Omental fat pad (tissue), 4 donors: ENCODE results near the gene MAP3K12. TPM values are rescaled to one million over a fixed set of nuclear protein-coding genes. Genes with fewer than 3 reads are reported as not detected.
A peak's percentile ranks its signal among the peaks of the same experiment; 100 is the strongest.

Experiments
- ATAC-seq: fragments of 150-250 bp; one replicate; pipeline ENCODE4 v1.9.1; 2016; ENCODE audit warnings: mild to moderate bottlenecking, moderate library complexity; ENCODE audit not compliant: low FRiP score
- DNase-seq: peaks from one replicate; pipeline ENCODE4 v3.0.0-alpha.2; 2019; ENCODE audit warnings: low spot score
- total RNA-seq, 4 donors: library from RNA; depleted of rRNA; stranded (reverse); fragments of >200 nt; gene quantifications; one replicate each; pipeline ENCODE4 v1.1.0, GENCODE V29; 2016
- TF ChIP-seq, protein P1 (sequence below), 3 donors: fragments of 450-650 bp; IDR thresholded peaks; one replicate each; pipeline ENCODE4 v1.5.1; 2016 to 2017; ENCODE audit warnings: antibody characterized with exemption in 3 of 3, mild to moderate bottlenecking in 3 of 3, moderate library complexity in 2 of 3

MAP3K12 gene
- total RNA-seq, 4 donors from 2014 or later = 5.5 to 35.9 (median 17.1) TPM

- DNase-seq (no peak), ATAC-seq (no peak)
- TF ChIP-seq, protein P1, sequence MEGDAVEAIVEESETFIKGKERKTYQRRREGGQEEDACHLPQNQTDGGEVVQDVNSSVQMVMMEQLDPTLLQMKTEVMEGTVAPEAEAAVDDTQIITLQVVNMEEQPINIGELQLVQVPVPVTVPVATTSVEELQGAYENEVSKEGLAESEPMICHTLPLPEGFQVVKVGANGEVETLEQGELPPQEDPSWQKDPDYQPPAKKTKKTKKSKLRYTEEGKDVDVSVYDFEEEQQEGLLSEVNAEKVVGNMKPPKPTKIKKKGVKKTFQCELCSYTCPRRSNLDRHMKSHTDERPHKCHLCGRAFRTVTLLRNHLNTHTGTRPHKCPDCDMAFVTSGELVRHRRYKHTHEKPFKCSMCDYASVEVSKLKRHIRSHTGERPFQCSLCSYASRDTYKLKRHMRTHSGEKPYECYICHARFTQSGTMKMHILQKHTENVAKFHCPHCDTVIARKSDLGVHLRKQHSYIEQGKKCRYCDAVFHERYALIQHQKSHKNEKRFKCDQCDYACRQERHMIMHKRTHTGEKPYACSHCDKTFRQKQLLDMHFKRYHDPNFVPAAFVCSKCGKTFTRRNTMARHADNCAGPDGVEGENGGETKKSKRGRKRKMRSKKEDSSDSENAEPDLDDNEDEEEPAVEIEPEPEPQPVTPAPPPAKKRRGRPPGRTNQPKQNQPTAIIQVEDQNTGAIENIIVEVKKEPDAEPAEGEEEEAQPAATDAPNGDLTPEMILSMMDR (IDR thresholded peaks at IDR 0.05) = no peak
Measured at GRCh38 chr12:53533471-53533870, 34.2 kb upstream of the MAP3K12 start.

DNA sequence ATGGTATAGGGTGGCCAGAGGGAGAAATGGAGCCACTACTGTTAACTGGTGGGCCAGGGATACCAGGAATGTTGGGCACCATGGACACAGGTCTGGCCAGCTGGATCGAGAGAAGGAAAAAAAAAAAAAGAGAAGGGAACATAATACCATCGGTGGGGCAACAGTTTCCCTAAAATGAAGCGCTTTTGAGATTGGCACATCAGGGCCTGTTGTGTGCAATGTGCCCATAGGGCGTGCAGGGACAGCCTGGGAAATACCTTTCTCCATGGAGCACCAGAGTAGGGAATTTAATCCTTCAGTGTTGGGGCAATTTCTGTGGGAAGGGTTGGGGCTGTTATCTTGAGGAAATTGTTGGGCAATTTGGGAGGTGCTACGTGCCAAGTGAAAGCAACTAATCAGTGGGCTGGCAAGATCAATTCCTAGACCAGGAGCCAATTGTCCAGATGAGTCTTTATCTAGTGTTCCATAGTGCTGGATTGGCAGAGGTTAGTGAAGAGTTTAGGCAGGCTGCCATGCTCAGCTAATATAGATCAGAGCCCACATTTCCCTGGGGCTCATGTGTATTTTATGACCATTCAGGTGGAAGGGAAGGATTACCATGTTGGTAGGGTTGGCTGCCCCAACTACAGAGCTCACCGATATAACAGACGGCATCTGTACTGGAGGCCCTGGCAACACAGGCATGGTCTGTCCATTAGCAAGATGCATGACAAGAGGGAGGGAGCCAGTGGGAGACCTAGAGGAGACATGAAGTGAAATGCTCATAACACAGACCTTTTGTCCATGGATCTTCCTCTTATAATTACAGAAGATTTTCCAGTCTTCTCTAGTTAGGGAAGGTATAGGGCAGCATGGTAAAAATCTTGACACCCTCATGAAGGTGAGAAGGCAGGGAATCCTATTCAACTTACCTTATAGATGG, 33.5 kb upstream of the MAP3K12 start:
- TF ChIP-seq, protein P1 (IDR thresholded peaks at IDR 0.05) = no peak
- ATAC-seq (no peak), DNase-seq (no peak)

- ATAC-seq (peak; percentile 27), DNase-seq (no peak)
- TF ChIP-seq, protein P1 (IDR thresholded peaks at IDR 0.05) = no peak
Measured at GRCh38 chr12:53532021-53532420, 32.8 kb upstream of the MAP3K12 start.

DNA sequence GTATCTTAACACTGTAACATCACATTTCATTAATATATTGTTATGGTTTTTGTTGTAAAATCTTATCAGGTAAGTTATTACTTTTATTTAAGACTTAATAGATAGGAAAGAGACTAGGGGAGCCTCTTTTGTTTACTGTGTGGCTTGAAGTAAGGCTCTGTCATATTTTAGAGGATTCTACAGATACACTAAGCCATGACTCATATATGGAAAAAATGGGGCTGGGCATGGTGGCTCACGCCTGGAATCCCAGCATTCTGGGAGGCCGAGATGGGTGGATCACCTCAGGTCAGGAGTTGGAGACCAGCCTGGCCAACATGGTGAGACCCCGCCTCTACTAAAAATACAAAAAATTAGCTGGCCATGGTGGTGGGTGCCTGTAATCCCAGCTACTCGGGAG, 31.7 kb upstream of the MAP3K12 start:
- DNase-seq (no peak), ATAC-seq (no peak)
- TF ChIP-seq, protein P1 (IDR thresholded peaks at IDR 0.05) = no peak

- DNase-seq (no peak), ATAC-seq (no peak)
- TF ChIP-seq, protein P1 (IDR thresholded peaks at IDR 0.05) = no peak
Measured at GRCh38 chr12:53530061-53530460, 30.8 kb upstream of the MAP3K12 start.

- DNase-seq = no peak
- TF ChIP-seq, protein P1 (IDR thresholded peaks at IDR 0.05) = no peak
- ATAC-seq = no peak
Measured at GRCh38 chr12:53524476-53524875, 25.2 kb upstream of the MAP3K12 start.

DNA sequence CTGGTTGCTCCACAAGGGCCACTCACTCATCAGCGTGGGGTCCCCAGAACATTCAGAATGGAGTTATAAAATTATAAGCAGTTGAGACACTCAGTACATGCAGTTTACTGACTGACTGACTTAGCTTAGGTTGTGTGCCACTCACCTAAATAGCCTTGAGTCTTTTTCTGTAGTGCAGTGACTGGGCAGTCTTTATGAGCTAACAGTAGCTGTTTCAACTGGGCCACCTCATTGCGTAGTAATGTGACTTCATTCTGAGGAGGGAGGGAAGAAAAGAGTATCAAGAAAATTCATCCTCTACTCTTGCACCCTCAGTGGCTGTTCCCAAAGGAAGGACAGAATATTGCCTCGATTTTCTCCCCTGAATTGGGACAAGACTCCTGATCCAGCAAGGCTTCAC, 23.9 kb upstream of the MAP3K12 start:
- no peak for ATAC-seq
- TF ChIP-seq, protein P1 (IDR thresholded peaks at IDR 0.05) = no peak
- no peak for DNase-seq
